GM18909 (cell line): Measurements from ENCODE around the gene TTYH3.

Source experiments
- ATAC-seq: cut with Tn5 transposase; IDR thresholded peaks from one replicate; pipeline ENCODE4 v1.9.1; 2021; ENCODE audit warnings: mild to moderate bottlenecking; ENCODE audit not compliant: unreplicated experiment, poor library complexity

TTYH3 gene

GRCh38 chr7:2645274-2645868, 13.6 kb downstream of the TTYH3 start:
- peak; percentile 61 for ATAC-seq

DNA sequence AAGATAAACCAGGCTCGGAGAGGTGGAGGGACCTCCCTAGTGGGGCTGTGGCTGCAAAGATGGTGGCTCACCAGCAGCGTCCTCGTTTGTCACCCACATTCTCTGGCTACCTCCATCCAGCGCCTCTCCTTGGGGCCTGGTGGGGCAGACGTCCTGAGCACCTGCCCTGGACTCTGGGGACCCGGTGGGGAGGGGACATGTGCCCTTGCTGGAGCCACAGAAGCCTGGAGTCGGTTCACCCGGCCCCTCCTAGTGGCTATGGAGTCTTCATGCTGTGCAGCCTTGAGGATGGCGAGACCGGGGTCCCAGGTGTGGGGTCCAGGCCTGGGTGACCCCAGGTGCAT, 14.5 kb downstream of the TTYH3 start:
- ATAC-seq, result no peak

DNA sequence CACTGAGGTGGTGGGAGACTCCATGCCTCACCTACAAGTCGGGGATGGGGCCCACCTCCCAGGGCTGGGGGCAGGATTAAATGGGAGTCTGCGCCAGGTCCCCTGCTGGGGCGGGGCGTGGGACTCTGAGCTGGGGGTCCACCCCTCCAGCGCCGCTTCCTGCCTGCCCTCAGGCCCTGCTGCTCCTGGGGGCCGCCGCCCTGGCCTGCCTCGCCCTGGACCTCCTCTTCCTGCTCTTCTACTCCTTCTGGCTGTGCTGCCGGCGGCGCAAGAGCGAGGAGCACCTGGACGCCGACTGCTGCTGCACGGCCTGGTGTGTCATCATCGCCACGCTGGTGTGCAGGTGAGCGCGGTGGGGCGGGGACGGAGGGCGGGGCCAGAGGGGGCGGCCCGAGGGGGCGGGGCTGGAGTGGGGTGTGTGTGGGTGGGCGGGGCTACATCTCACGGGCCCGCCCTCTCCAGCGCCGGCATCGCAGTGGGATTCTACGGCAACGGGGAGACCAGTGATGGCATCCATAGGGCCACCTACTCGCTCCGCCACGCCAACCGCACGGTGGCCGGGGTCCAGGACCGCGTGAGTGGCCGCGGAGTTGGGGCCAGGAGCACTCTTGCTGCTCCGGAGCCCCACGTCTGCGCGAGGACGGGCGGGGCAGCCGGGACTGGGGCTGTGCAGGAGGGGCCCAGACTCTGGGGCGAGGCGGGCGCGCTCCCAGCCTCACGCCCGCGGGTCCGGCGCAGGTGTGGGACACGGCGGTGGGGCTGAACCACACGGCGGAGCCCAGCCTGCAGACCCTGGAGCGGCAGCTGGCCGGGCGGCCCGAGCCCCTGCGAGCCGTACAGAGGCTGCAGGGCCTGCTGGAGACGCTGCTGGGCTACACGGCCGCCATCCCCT, 15.1 kb downstream of the TTYH3 start:
- no peak for ATAC-seq

DNA sequence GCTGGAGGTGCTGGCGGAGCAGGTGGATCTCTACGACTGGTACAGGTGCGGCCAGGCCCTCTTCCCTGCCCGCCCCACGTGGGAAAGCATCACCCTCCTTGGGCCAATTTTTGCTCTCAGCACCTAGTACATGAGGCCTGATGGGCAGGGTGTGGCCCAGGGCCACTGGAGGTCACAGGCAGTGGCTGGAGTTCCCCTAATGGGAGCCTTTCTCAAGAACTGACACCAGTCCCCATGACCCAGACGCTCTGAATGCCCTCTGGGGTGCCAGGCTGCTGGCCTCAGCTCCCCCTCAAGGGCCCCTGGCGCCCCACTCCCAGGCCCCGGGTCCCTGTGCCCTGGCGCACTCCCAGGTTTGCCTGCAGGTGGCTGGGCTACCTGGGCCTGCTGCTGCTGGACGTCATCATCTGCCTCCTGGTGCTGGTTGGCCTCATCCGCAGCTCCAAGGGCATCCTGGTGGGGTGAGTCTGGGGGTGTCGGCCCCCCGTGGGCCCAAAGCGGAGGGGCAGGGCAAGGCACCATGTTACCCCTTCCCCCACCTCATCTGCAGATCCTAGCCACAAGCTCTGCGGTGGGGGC, 15.9 kb downstream of the TTYH3 start:
- ATAC-seq, result no peak

DNA sequence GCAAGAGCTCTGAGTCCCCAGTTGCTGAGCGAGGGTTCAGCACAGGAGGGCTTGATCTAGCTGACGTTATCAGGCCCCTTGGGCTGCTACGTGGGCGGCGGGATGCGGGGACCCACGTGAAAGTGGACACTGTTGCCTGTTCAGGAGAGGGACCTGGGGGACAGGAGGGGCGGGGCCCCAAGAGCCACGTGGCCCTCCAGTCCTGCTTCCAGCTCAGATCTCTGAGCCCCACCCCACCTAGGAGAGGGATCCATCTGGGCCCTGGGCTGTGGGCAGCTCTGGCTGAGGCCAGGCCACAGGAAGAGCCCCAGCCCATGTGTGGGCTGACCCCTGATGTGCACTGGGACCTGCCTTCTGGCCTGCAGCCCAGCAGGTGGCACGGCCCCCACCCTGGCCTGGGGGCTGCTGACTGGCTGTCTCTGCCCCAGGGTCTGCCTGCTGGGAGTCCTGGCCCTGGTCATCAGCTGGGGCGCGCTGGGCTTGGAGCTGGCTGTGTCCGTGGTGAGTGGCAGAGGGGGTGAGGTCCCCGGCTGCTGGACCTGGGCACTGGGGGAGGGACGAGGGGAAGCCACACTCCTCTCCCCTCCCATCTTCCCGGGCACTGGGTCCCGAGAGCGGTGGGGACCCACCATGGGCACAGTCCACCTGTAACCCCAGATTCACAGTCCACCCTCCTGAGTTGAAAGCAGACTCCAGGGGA, 17.5 kb downstream of the TTYH3 start:
- no peak for ATAC-seq

GRCh38 chr7:2649991-2650390, 18.2 kb downstream of the TTYH3 start:
- no peak for ATAC-seq

DNA sequence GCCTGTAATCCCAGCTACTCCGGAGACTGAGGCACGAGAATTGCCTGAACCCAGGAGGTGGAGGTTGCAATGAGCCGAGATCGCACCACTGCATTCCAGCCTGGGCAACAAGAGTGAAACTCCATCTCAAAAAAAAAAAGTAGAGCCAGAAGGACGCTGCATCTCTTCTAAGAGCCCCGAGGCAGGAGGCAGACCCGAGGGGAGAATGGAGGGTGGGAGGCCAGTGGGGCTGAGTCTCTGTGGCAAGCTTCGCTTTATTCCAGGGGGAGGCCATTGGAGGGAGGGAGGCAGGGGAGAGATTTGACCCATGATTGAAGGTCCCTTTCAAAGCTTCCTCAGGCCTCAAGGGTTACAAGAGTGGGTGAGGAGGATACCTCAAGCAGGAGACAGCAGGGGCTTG, 18.7 kb downstream of the TTYH3 start:
- ATAC-seq, result no peak

- ATAC-seq, result no peak
These were observed 19.6 kb downstream of the TTYH3 start for GRCh38 chr7:2651336-2651735.

DNA sequence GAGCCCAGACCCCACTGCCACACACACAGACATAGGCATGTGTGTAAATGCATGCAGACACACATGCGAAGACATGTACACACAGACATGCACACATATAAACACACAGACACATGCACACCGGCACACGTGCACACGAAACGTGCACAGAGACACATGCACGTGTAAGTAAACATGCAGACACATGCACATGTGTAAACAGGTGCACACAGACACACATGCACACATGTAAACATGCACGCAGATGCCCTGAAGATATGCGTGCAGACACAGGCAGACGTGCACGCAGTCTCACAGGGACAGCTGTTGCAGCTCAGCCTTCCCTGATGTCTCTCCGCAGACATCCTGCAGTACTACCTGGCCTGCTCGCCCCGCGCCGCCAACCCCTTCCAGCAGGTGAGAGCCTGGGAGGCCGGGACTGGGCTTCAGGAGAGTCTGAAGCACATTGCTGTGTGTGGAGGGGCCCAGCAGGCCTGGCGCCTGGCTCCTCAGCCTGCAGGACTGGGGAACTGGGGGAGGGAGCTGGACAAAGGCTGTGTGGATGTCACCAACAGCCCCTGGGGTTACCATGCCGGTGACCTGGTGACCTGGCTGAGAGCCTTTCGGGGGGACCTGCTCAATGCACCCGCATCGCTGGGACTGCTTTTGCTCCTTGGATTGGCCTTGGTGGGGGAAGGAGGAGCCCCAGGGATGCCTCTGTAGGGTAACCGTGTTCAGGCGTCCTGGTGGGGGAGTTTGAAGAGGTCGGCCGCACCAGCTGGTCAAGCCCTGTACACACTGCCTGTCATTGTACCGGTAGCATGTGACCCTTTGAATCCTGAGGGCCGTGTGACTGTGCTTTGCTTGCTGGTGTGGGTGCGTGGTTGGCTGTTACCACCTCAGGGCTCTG, 20.3 kb downstream of the TTYH3 start:
- no peak for ATAC-seq

GRCh38 chr7:2652736-2653060, 20.9 kb downstream of the TTYH3 start:
- no peak for ATAC-seq

DNA sequence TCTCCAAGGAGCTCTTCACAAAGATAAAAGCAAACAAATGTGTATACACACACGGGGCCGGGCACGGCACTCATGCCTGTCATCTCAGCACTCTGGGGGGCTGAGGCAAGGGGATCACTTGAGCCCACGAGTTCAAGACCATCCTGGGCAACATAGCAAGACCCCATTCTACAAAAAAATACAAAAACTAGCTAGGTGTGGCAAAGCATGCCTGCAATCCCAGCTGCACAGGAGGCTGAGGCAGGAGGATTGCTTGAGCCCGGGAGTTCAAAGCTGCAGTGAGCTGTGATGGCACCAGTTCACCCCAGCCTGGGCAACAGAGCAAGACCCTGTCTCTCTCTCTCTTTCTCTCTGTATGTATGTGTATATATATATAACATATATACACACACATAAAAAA, 22.3 kb downstream of the TTYH3 start:
- no peak for ATAC-seq

- no peak for ATAC-seq
These were observed 24.3 kb downstream of the TTYH3 start for GRCh38 chr7:2655870-2656614.

GRCh38 chr7:2657208-2657607, 25.4 kb downstream of the TTYH3 start:
- no peak for ATAC-seq

DNA sequence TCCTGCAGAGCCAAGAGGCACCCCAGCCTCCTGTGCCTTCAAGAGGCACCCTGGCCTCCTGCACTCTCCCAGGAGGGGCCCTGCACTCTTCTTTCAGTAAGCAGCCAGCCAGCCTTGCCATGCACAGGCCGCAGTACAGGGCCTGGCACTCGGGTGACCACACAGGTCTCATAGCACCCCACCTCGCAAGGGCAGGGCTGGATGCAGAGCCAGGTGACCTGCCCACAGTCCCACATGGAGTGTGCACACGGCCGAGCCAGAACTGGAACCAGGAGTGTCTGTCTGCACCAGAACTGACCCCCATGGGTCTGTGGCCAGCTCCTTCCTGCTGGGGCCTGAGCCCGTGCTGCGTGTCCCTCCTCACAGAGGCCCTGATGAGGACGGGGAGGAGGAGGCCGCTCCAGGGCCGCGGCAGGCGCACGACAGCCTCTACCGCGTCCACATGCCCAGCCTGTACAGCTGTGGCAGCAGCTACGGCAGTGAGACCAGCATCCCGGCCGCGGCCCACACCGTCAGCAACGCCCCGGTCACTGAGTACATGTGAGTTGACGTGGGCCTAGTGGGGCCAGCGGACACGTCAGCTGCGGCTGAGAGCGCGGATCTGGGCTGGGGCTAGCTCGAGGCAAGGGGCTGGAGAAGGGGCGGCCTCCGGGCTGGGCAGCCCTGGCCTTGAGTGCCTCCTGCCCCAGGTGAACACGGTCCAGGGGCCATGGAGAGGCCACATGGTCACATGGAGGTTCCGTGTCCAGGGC, 26.3 kb downstream of the TTYH3 start:
- ATAC-seq, result no peak

- ATAC-seq, result no peak
These were observed 27.2 kb downstream of the TTYH3 start for GRCh38 chr7:2658941-2659340.

DNA sequence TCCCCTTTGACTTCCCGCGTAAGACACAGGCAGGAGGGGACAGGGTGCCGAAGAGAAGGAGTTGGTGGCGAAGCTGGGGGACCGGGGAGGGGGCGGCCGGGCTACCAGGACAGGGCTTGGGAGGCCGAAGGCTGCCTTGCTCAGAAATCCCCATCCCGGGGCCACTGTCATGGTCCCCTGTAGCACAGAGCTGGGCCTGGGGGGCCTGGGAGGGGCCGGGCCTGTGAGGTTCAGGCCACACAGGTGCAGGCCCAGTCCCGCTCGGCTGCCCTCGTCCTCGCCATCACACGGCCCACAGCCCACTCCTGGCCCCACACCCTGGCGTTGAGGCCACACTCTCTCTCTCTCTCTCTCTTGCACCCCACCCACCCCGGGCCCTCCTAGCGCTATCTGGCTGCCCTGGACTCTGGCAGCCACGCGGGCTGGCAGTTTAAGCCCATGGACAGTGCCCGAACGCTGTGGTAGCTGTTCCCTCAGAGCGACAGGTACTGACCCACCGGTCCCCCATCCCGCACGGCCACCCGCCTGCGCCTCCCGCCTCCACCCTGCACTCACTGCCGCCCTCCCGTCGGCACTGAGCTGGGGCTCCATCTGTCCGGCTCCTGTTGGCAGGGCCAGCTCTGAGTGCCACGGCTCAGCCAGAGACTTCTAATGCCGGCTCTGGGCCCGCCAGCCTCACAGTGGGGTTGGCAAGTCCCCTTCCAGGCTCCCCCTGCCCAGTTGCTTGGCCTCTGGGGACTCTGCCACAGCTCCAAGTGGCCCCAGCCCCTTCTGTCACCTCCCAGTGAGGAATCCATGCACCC, 28.0 kb downstream of the TTYH3 start:
- no peak for ATAC-seq

GRCh38 chr7:2660359-2661095, 28.7 kb downstream of the TTYH3 start:
- ATAC-seq, result no peak

- ATAC-seq, result no peak
These were observed 29.3 kb downstream of the TTYH3 start for GRCh38 chr7:2661096-2661449.
